RWPE2 (cell line): Measurements from ENCODE around the gene FHOD3.

Source experiments
- ATAC-seq: fragments of 200-7000 bp; cut with Tn5 transposase; 3 replicates; pipeline ENCODE4 v1.9.1; 2021; ENCODE audit warnings: low read depth
- DNase-seq: peaks from one replicate; pipeline ENCODE4 v3.0.0-alpha.2; 2020; ENCODE audit warnings: low spot score
- H3K27ac ChIP-seq: fragments of 450-650 bp; 2 replicates; pipeline ENCODE4 v1.5.1; 2017; ENCODE audit warnings: mild to moderate bottlenecking; ENCODE audit not compliant: poor library complexity, severe bottlenecking
- H3K27me3 ChIP-seq: fragments of 250-450 bp; sonication (Bioruptor Pico); 2 replicates; pipeline ENCODE4 v1.5.1; 2021; ENCODE audit warnings: mild to moderate bottlenecking, moderate library complexity; ENCODE audit not compliant: insufficient read depth, poor library complexity, severe bottlenecking
- H3K36me3 ChIP-seq: fragments of 250-450 bp; sonication (Bioruptor Pico); 2 replicates; pipeline ENCODE4 v1.5.1; 2020; ENCODE audit warnings: low read depth, mild to moderate bottlenecking, moderate library complexity
- H3K4me1 ChIP-seq: fragments of 250-450 bp; sonication (Bioruptor Pico); 2 replicates; pipeline ENCODE4 v1.5.1; 2021; ENCODE audit warnings: mild to moderate bottlenecking, moderate library complexity; ENCODE audit not compliant: insufficient read depth, poor library complexity, severe bottlenecking
- H3K4me3 ChIP-seq: fragments of 250-450 bp; sonication (Bioruptor Pico); 2 replicates; pipeline ENCODE4 v1.5.1; 2021; ENCODE audit warnings: mild to moderate bottlenecking, moderate library complexity; ENCODE audit not compliant: severe bottlenecking
- H3K9me3 ChIP-seq: fragments of 250-450 bp; sonication (Bioruptor Pico); 2 replicates; pipeline ENCODE4 v1.5.1; 2021; ENCODE audit warnings: mild to moderate bottlenecking, moderate library complexity; ENCODE audit not compliant: severe bottlenecking
- CTCF ChIP-seq: fragments of 450-650 bp; IDR thresholded peaks from one replicate; pipeline ENCODE4 v1.5.1; 2017; ENCODE audit warnings: mild to moderate bottlenecking, moderate library complexity; ENCODE audit not compliant: poor library complexity, severe bottlenecking

FHOD3 gene

GRCh38 chr18:36386150-36386920 lies 88.8 kb downstream of the FHOD3 start:
- DNase-seq (no peak), ATAC-seq (peak; percentile 99)
- TF ChIP-seq CTCF: no peak
- Histone ChIP-seq H3K36me3 (no peaks in the 10 kb centered on the region), H3K27me3 (no peaks in the 10 kb centered on the region), H3K9me3 (no peaks in the 10 kb centered on the region), H3K4me1 (peaks cover 16% of the 10 kb centered on the region), H3K27ac (peak overlapping the region; percentile 43), H3K4me3 (no peak overlapping the region)

GRCh38 chr18:36387310-36387709 lies 89.8 kb downstream of the FHOD3 start:
- H3K27me3 ChIP-seq: no peaks in the 10 kb centered on the region
- ATAC-seq (no peak), DNase-seq (no peak)
- peak overlapping the region; percentile 43 for H3K27ac ChIP-seq
- H3K4me1 ChIP-seq: peaks cover 16% of the 10 kb centered on the region
- H3K9me3 ChIP-seq: no peaks in the 10 kb centered on the region
- no peak overlapping the region for H3K4me3 ChIP-seq
- TF ChIP-seq CTCF: no peak
- no peaks in the 10 kb centered on the region for H3K36me3 ChIP-seq

GRCh38 chr18:36388310-36388709 lies 90.8 kb downstream of the FHOD3 start:
- no peak for DNase-seq
- H3K4me1 ChIP-seq: peaks cover 16% of the 10 kb centered on the region
- H3K36me3 ChIP-seq: no peaks in the 10 kb centered on the region
- H3K27me3 ChIP-seq: no peaks in the 10 kb centered on the region
- no peak overlapping the region for H3K27ac ChIP-seq
- no peak overlapping the region for H3K4me3 ChIP-seq
- no peaks in the 10 kb centered on the region for H3K9me3 ChIP-seq
- ATAC-seq: no peak
- TF ChIP-seq CTCF: no peak

- Histone ChIP-seq H3K36me3 (no peaks in the 10 kb centered on the region), H3K9me3 (no peaks in the 10 kb centered on the region), H3K4me3 (no peak overlapping the region), H3K27ac (no peak overlapping the region), H3K4me1 (peaks cover 16% of the 10 kb centered on the region), H3K27me3 (no peaks in the 10 kb centered on the region)
- no peak for TF ChIP-seq CTCF
- no peak for ATAC-seq
- no peak for DNase-seq
Observed at GRCh38 chr18:36389027-36389426, 91.5 kb downstream of the FHOD3 start.
